OCI-LY1 (cell line): ENCODE data around the gene FAM219B.

Source experiments
- EZH2 ChIP-seq: fragments of 200-600 bp; sonication (generic), shearing (Covaris generic); IDR thresholded peaks from 2 replicates; pipeline ENCODE4 v1.8.0; 2017; ENCODE audit warnings: borderline replicate concordance, mixed run types, mild to moderate bottlenecking, antibody characterized with exemption, low read length, moderate library complexity, mixed read lengths
- TF ChIP-seq, protein P1 (sequence below): fragments of 200-600 bp; sonication (generic), shearing (Covaris generic); IDR thresholded peaks from 2 replicates; pipeline ENCODE4 v1.5.1; 2017; ENCODE audit warnings: mild to moderate bottlenecking, antibody characterized with exemption, low read length, moderate library complexity, mixed read lengths

DNA sequence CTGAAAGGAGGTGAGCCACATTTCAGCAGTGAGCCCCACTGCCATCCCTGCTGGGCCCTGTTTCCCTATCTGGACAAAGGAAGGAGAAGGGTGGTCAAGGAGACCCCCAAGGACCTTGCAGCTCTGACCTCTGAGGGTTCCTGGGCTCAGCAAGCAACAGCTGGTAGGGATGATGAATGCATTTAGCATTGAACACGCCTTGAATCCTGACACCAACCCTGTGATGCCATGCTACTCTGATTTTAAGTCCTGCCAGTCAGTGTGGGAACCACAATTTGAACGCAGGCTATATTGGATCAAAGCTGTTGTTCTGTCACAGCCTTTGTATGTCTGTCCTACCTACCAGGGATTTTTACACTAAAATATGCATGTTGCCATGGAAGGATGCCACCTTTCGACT is 10.3 kb downstream of the FAM219B start:
- TF ChIP-seq, protein P1, sequence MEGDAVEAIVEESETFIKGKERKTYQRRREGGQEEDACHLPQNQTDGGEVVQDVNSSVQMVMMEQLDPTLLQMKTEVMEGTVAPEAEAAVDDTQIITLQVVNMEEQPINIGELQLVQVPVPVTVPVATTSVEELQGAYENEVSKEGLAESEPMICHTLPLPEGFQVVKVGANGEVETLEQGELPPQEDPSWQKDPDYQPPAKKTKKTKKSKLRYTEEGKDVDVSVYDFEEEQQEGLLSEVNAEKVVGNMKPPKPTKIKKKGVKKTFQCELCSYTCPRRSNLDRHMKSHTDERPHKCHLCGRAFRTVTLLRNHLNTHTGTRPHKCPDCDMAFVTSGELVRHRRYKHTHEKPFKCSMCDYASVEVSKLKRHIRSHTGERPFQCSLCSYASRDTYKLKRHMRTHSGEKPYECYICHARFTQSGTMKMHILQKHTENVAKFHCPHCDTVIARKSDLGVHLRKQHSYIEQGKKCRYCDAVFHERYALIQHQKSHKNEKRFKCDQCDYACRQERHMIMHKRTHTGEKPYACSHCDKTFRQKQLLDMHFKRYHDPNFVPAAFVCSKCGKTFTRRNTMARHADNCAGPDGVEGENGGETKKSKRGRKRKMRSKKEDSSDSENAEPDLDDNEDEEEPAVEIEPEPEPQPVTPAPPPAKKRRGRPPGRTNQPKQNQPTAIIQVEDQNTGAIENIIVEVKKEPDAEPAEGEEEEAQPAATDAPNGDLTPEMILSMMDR = no peak
- no peak for TF ChIP-seq EZH2
